H1 (cell line): ENCODE results near the gene TMEM273. TPM values are rescaled to one million over a fixed set of nuclear protein-coding genes. Genes with fewer than 3 reads are reported as not detected.

Experiments used
- CTCF ChIA-PET: fragments of 300-600 bp; sonication (Branson Sonifier 250); formaldehyde crosslinking; loops from one replicate; lab custom pipeline; 2021; ENCODE audit not compliant: partially characterized antibody; lab: Charles Lee
- POLR2A ChIA-PET: fragments of 300-600 bp; sonication (Branson Sonifier 250); formaldehyde crosslinking; loops from one replicate; lab custom pipeline; 2021; ENCODE audit warnings: inconsistent platforms; ENCODE audit not compliant: partially characterized antibody; lab: Charles Lee
- DNase-seq, 2 experiments: peaks; one replicate each; pipeline versions ENCODE4 v3.0.0 to v3.0.0-alpha.2; 2010 to 2022; ENCODE audit warnings: low spot score in 2 of 2, low read depth in 1 of 2, mixed read lengths in 1 of 2
- FAIRE-seq: peaks from 2 replicates; lab custom pipeline; 2011; peaks lifted over from hg19 to GRCh38; lab: Jason Lieb, UNC
- H2AFZ ChIP-seq: 2 replicates; pipeline ENCODE4 v1.8.1; 2012; ENCODE audit warnings: low read length, inconsistent platforms
- H2AK5ac ChIP-seq: 2 replicates; pipeline ENCODE4 v1.6.1; 2013; ENCODE audit warnings: low read depth, low read length
- H2BK120ac ChIP-seq: replicated peaks from 2 replicates; pipeline ENCODE3; 2013; ENCODE audit warnings: low read depth, low read length, inconsistent platforms
- H2BK12ac ChIP-seq: 2 replicates; pipeline ENCODE4 v1.6.1; 2013; ENCODE audit warnings: low read depth, low read length
- H2BK15ac ChIP-seq: 2 replicates; pipeline ENCODE4 v1.6.1; 2013; ENCODE audit warnings: low read length
- H2BK20ac ChIP-seq: 2 replicates; pipeline ENCODE4 v1.6.1; 2013; ENCODE audit warnings: low read length
- H2BK5ac ChIP-seq: 2 replicates; pipeline ENCODE4 v1.6.1; 2013; ENCODE audit warnings: low read depth, low read length
- H3K14ac ChIP-seq: 2 replicates; pipeline ENCODE4 v1.6.1; 2013; ENCODE audit warnings: inconsistent platforms; ENCODE audit not compliant: insufficient read length
- H3K18ac ChIP-seq: 2 replicates; pipeline ENCODE4 v1.6.1; 2013; ENCODE audit warnings: low read length; ENCODE audit errors: extremely low read depth
- H3K23ac ChIP-seq: 2 replicates; pipeline ENCODE4 v1.6.1; 2013; ENCODE audit warnings: inconsistent platforms; ENCODE audit not compliant: insufficient read length
- H3K23me2 ChIP-seq: 2 replicates; pipeline ENCODE4 v1.6.1; 2013; ENCODE audit warnings: low read depth, low read length
- H3K27ac ChIP-seq: 2 replicates; pipeline ENCODE4 v1.6.1; 2011; ENCODE audit warnings: low read depth, low read length, inconsistent platforms
- H3K27me3 ChIP-seq, 4 experiments: replicated peaks in 1 of 4; 1 replicate in 1 of 4; 2 replicates in 3 of 4; pipeline versions ENCODE4 v1.6.1 to v1.8.1; 2011 to 2013; ENCODE audit warnings: low read length in 3 of 4, mild to moderate bottlenecking in 3 of 4, inconsistent platforms in 2 of 4, mixed read lengths in 2 of 4, moderate library complexity in 1 of 4; ENCODE audit not compliant: control insufficient read depth in 3 of 4, insufficient read depth in 3 of 4; ENCODE audit errors: extremely low read depth in 1 of 4
- H3K36me3 ChIP-seq, 4 experiments: 2 replicates each; pipeline versions ENCODE4 v1.6.1 to v1.8.1; 2011 to 2013; ENCODE audit warnings: mild to moderate bottlenecking in 4 of 4, low read length in 3 of 4, moderate library complexity in 2 of 4, control low read depth in 1 of 4, inconsistent platforms in 1 of 4; ENCODE audit not compliant: insufficient read depth in 4 of 4, control insufficient read depth in 2 of 4
- H3K4ac ChIP-seq: replicated peaks from 2 replicates; pipeline ENCODE3; 2013; ENCODE audit warnings: low read length, low read depth, mixed read lengths, inconsistent platforms; ENCODE audit not compliant: insufficient read length
- H3K4me1 ChIP-seq, 4 experiments: replicated peaks in 1 of 4; 1 replicate in 1 of 4; 2 replicates in 3 of 4; pipeline versions ENCODE4 v1.6.1 to v1.8.1; 2011 to 2013; ENCODE audit warnings: low read length in 3 of 4, inconsistent platforms in 2 of 4, mixed read lengths in 1 of 4; ENCODE audit not compliant: insufficient read depth in 4 of 4, control insufficient read depth in 3 of 4
- H3K4me2 ChIP-seq, 2 experiments: 2 replicates each; pipeline versions ENCODE4 v1.6.1 to v1.8.1; 2011 to 2013; ENCODE audit warnings: low read depth in 2 of 2, low read length in 2 of 2, control low read depth in 1 of 2, inconsistent platforms in 1 of 2, mild to moderate bottlenecking in 1 of 2; ENCODE audit not compliant: insufficient read depth in 1 of 2
- H3K4me3 ChIP-seq, 4 experiments: fragments of 200-600, 300-600 bp in 1 of 4; sonication (generic), shearing (Covaris generic), sonication (Bioruptor Twin) in 1 of 4; 2 replicates each; pipeline versions ENCODE4 v1.5.1 to v1.8.1; 2011 to 2016; ENCODE audit warnings: low read length in 4 of 4, low read depth in 3 of 4, control low read depth in 2 of 4, inconsistent platforms in 2 of 4, mild to moderate bottlenecking in 2 of 4, mixed read lengths in 1 of 4, moderate library complexity in 1 of 4; ENCODE audit not compliant: insufficient read depth in 2 of 4; ENCODE audit errors: extremely low read depth in 1 of 4
- H3K56ac ChIP-seq: replicated peaks from 2 replicates; pipeline ENCODE3; 2013; ENCODE audit warnings: low read depth, mild to moderate bottlenecking, mixed read lengths, low read length, inconsistent platforms; ENCODE audit not compliant: insufficient read length
- H3K79me1 ChIP-seq: 2 replicates; pipeline ENCODE4 v1.6.1; 2013; ENCODE audit warnings: low read depth, low read length, control low read depth
- H3K79me2 ChIP-seq, 2 experiments: 2 replicates each; pipeline versions ENCODE4 v1.6.1 to v1.8.1; 2012 to 2013; ENCODE audit warnings: low read length in 2 of 2, mild to moderate bottlenecking in 2 of 2, inconsistent platforms in 1 of 2; ENCODE audit not compliant: insufficient read depth in 2 of 2, control insufficient read depth in 1 of 2
- H3K9ac ChIP-seq, 4 experiments: replicated peaks in 1 of 4; 1 replicate in 1 of 4; 2 replicates in 3 of 4; pipeline versions ENCODE4 v1.6.1 to v1.8.1; 2011 to 2013; ENCODE audit warnings: low read depth in 3 of 4, low read length in 3 of 4, control low read depth in 2 of 4, mild to moderate bottlenecking in 2 of 4, moderate library complexity in 2 of 4, inconsistent platforms in 1 of 4; ENCODE audit errors: extremely low read depth in 1 of 4
- H3K9me3 ChIP-seq, 2 experiments: 2 replicates each; pipeline versions ENCODE4 v1.6.1 to v1.8.1; 2012 to 2013; ENCODE audit warnings: mild to moderate bottlenecking in 2 of 2, moderate library complexity in 2 of 2, control low read depth in 1 of 2, inconsistent platforms in 1 of 2, low read depth in 1 of 2, low read length in 1 of 2, mixed read lengths in 1 of 2; ENCODE audit not compliant: insufficient read depth in 2 of 2
- H4K20me1 ChIP-seq, 2 experiments: replicated peaks in 1 of 2; 2 replicates each; pipeline versions ENCODE3 to v1.8.1; 2011 to 2013; ENCODE audit warnings: inconsistent platforms in 2 of 2, low read length in 2 of 2, mild to moderate bottlenecking in 1 of 2; ENCODE audit not compliant: insufficient read depth in 2 of 2, control insufficient read depth in 1 of 2
- H4K5ac ChIP-seq: 2 replicates; pipeline ENCODE4 v1.6.1; 2013; ENCODE audit warnings: low read length, low read depth, mixed read lengths, inconsistent platforms; ENCODE audit not compliant: insufficient read length
- H4K8ac ChIP-seq: 2 replicates; pipeline ENCODE4 v1.8.0; 2013; ENCODE audit warnings: mild to moderate bottlenecking, moderate library complexity, low read length, inconsistent platforms; ENCODE audit not compliant: insufficient read depth; ENCODE audit errors: extremely low read depth
- H4K91ac ChIP-seq: replicated peaks from 2 replicates; pipeline ENCODE3; 2013; ENCODE audit warnings: low read length, mixed read lengths, inconsistent platforms; ENCODE audit not compliant: insufficient read length
- BRCA1 ChIP-seq: IDR thresholded peaks from 2 replicates; pipeline ENCODE4 v1.6.1; 2012; ENCODE audit warnings: low read depth, low read length, improper control_type of control experiment
- CBX5 ChIP-seq: fragments of 300-800, 300-1000 bp; sonication (generic); IDR thresholded peaks from 2 replicates; pipeline ENCODE4 v1.7.1; 2016; ENCODE audit warnings: antibody characterized with exemption, low read length, low read depth
- GABPA ChIP-seq: IDR thresholded peaks from 2 replicates; pipeline ENCODE4 v1.6.1; 2011; ENCODE audit warnings: mild to moderate bottlenecking, low read length, moderate library complexity, borderline replicate concordance; ENCODE audit not compliant: insufficient read depth
- HDAC6 ChIP-seq: IDR thresholded peaks from one replicate; pipeline ENCODE4 v1.7.1; 2012; ENCODE audit warnings: low read depth, mild to moderate bottlenecking, inconsistent platforms, low read length, moderate library complexity
- KDM5A ChIP-seq: fragments of 200-600 bp; IDR thresholded peaks from 2 replicates; pipeline ENCODE4 v1.7.1; 2012; ENCODE audit warnings: mild to moderate bottlenecking, low read length, inconsistent platforms, mixed read lengths
- POU5F1 ChIP-seq: IDR thresholded peaks from 2 replicates; pipeline ENCODE4 v1.6.1; 2011; ENCODE audit warnings: low read depth, mild to moderate bottlenecking, low read length, moderate library complexity
- RAD21 ChIP-seq, 2 experiments: IDR thresholded peaks in 1 of 2; conservative IDR thresholded peaks in 1 of 2; 2 replicates each; pipeline ENCODE4 v1.6.1; 2011; ENCODE audit warnings: low read depth in 2 of 2, low read length in 2 of 2, improper control_type of control experiment in 1 of 2, inconsistent platforms in 1 of 2, mild to moderate bottlenecking in 1 of 2, moderate library complexity in 1 of 2
- SUZ12 ChIP-seq: fragments of 200-600 bp; sonication (generic); IDR thresholded peaks from 2 replicates; pipeline ENCODE4 v1.6.1; 2012; ENCODE audit warnings: mild to moderate bottlenecking, inconsistent platforms, low read length, moderate library complexity, mixed read lengths
- YY1 ChIP-seq: IDR thresholded peaks from 2 replicates; pipeline ENCODE4 v1.6.1; 2011; ENCODE audit warnings: low read depth, mild to moderate bottlenecking, low read length
- WGBS, 2 experiments: shearing (Covaris generic) in 1 of 2; methylation state at CpG; one replicate each; pipeline versions ENCODE4 v1.1.6 to v1.1.7; 2013 to 2015; ENCODE audit warnings: low lambda C conversion rate in 2 of 2, mixed read lengths in 2 of 2, inconsistent platforms in 1 of 2, low coverage in 1 of 2, missing lambda C conversion rate in 1 of 2; ENCODE audit not compliant: insufficient replicate concordance in 2 of 2, insufficient coverage in 1 of 2, insufficient read length in 1 of 2; ENCODE audit errors: extremely low coverage in 1 of 2, missing lambda C conversion rate in 1 of 2; 5-methylcytosine and 5-hydroxymethylcytosine counted together
- polyA plus RNA-seq, 7 experiments: library from polyadenylated mRNA; depleted of rRNA in 3 of 7; stranded (reverse) in 5 of 7; unstranded in 2 of 7; fragments of >200 nt in 5 of 7; fragments of 200-250 nt in 2 of 7; gene quantifications; 1 replicate in 5 of 7; 2 replicates in 1 of 7; 4 replicates in 1 of 7; pipeline versions ENCODE4 v1.2.1 to v1.2.3, GENCODE V29; 2011 to 2013; ENCODE audit warnings: missing spikeins in 2 of 7, mixed read lengths in 2 of 7
- total RNA-seq: library from RNA; stranded (reverse); fragmentation: NEBNext Ultra II Directional; extraction: Animal tissue kit (Norgen Biotek cat#: 25700); gene quantifications from 2 replicates; pipeline ENCODE4 v1.2.1, GENCODE V29; 2021
- TF ChIP-seq, protein P1 (sequence below): IDR thresholded peaks from 2 replicates; pipeline ENCODE4 v1.6.1; 2012; ENCODE audit warnings: inconsistent platforms

TMEM273 gene
- total and polyA plus RNA-seq, 2 of the 8 experiments (the other 6 are each of a cell fraction or from before 2014, with no cell fraction given) = not detected

GRCh38 chr10:49166484-49167400 is 21.4 kb downstream of the TMEM273 start:
- H3K9me3 ChIP-seq = no peaks in the 10 kb centered on the region
- CTCF ChIA-PET = interaction anchor here (0.8 to 1.5 kb wide), 8 partner anchors 12 to 509 kb away, joined by 3 to 8 read pairs (median 3); no protein-coding TSS in a partner anchor
- no peak overlapping the region for H2AFZ ChIP-seq
- H3K18ac ChIP-seq = no peak overlapping the region
- H4K91ac ChIP-seq = no peak overlapping the region
- no peak overlapping the region for H2BK12ac ChIP-seq
- H2BK15ac ChIP-seq = no peak overlapping the region
- no peaks in the 10 kb centered on the region for H3K79me1 ChIP-seq
- no peak overlapping the region for H4K5ac ChIP-seq
- FAIRE-seq = no peak
- no peaks in the 10 kb centered on the region for H3K79me2 ChIP-seq
- H3K23ac ChIP-seq = no peak overlapping the region
- no peak overlapping the region for H3K14ac ChIP-seq
- H4K20me1 ChIP-seq = no peaks in the 10 kb centered on the region
- H3K36me3 ChIP-seq = no peaks in the 10 kb centered on the region
- no peak overlapping the region for H3K56ac ChIP-seq
- H2AK5ac ChIP-seq = no peak overlapping the region
- no peaks in the 10 kb centered on the region for H3K23me2 ChIP-seq
- H3K27ac ChIP-seq = no peak overlapping the region
- H4K8ac ChIP-seq = no peak overlapping the region
- no peak for DNase-seq
- no peak overlapping the region for H2BK20ac ChIP-seq
- no peak overlapping the region for H2BK5ac ChIP-seq
- H3K4ac ChIP-seq = no peak overlapping the region
- no peak for TF ChIP-seq GABPA
- TF ChIP-seq HDAC6 = no peak
- no peak for TF ChIP-seq KDM5A
- TF ChIP-seq BRCA1 = no peak
- TF ChIP-seq SUZ12 = no peak
- no peak for TF ChIP-seq YY1
- TF ChIP-seq RAD21 (IDR thresholded peaks at IDR 0.05 in 1 of 2, conservative IDR thresholded peaks at IDR 0.05 in 1 of 2; ENCODE audit: low read depth in 2 of 2, low read length in 2 of 2) = no peak
- TF ChIP-seq CBX5 = no peak
- no peak for TF ChIP-seq POU5F1
- TF ChIP-seq, protein P1, sequence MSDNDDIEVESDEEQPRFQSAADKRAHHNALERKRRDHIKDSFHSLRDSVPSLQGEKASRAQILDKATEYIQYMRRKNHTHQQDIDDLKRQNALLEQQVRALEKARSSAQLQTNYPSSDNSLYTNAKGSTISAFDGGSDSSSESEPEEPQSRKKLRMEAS = no peak
- H3K27me3 ChIP-seq = no peaks in the 10 kb centered on the region; a peak in 1 of 7 replicates
- no peak overlapping the region for H3K9ac ChIP-seq
- no peak overlapping the region for H3K4me3 ChIP-seq
- POLR2A ChIA-PET = interaction anchor here (0.6 kb wide), 1 partner anchor 19 kb away, joined by 3 read pairs; no protein-coding TSS in a partner anchor
- H3K4me2 ChIP-seq = no peak overlapping the region
- 92% methylated on average over 14 of the region's 14 CpGs; no CpG with 5 or more reads in 1 of the 2 experiments for WGBS, 2 experiments
- no peaks in the 10 kb centered on the region; a peak in 1 of 7 replicates for H3K4me1 ChIP-seq
- H2BK120ac ChIP-seq = no peak overlapping the region
